Hematopoietic multipotent progenitor cell treated with erythropoietin and hydrocortisone succinate and interleukin-3 and kit ligand, for 6 days (in vitro differentiated cells): Measurements from ENCODE around the gene OR14I1.

Experiments used
- DNase-seq: peaks from one replicate; pipeline ENCODE4 v3.0.0-alpha.2; 2015

The OR14I1 gene

DNA sequence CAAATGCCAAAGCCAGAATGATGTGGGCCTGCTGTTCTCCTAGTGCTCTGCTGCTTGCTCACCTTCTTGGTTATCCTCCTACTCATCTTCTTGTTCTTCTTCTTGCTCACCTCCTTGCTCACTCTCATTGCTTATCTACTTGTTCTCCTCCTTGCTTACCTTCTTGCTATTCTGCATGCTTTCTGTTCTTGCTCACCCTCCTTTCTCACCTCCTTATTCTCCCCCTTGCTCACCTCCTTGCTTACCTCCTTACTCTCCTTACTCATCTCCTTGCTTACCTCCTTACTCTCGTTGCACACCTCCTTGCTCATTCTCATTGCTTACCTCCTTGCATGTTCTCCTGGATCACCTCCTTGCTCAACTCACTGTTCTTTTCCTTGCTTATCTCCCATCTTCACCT, at the start of gene OR14I1:
OR14I1 (minus strand) TSS at position 53 of the 400 bp plus-strand sequence.
- no peak for DNase-seq

DNA sequence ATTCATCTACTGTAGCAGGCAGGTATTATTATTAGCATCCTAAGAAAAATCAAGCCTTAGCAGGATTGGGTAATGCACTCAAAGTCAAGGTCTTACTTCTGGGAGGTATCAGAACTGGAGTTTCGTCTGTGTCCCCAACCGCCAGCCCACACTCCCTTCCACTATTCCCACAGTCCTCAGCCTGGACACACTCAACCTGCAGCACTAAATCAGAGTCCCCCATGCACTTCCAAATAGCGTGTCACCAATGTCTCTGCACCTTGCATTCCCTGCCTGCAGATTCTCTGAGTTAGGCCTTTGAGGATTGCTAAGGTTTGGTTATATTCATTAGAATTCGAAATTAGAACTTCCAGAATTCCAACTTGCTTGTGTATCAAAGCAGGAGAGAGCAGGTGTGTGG, 49.1 kb upstream of the OR14I1 start:
- no peak for DNase-seq

DNA sequence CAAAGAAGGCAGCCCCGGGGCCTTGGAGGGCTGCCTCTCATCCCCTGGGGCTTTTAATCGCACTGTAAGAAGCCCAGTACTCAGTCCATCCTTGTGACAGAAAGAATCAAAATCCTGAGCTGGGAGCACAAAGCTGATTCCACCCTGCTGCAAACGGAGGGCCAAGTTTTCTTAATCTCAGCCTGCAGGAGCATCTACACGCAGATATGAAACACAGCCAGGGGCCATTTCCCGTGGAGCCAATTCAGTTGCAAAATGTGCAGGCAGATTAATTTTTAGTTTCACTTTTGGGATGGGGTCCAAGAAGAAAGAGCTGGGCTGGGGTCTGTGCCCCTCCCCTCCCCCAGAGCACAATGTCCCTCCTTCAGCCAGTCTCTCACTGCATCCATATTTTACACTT, 48.6 kb upstream of the OR14I1 start:
- DNase-seq: peak; percentile 34

DNA sequence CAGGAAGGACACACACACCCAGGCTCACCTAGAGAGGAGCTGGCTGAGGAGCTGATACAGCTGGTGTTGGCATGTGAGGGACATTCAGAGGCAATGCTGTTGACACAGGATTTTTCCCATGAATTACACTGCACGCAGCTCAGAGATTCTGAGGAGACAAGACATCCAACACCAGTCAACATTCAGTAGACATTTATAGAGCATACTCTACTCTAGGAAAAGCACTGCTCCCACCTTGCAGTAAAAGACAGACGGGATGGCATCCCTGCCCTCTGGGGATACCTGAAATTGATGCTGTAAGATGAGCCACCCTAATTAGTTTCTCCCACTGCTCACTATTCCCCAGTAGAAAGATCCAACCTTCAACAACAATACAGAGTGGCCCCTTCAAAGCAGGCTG, 47.9 kb upstream of the OR14I1 start:
- DNase-seq: no peak

DNA sequence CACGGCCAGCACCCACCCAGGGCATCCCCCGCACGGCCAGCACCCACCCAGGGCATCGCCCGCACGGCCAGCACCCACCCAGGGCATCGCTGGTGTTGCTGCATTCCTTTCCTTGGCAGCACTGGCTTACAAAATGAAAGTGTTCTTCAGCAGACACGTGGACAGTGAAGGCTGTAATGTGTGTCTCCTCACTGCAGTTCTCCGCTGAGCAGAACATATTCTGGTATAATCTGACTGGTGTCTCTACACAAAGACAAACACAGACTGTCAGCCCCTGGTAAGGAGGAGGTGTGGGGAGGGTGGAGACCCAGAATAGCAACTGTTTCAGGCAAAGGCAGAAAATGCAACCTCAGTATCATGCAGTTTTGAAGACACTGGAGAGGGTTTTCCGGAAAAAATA, 45.6 kb upstream of the OR14I1 start:
- no peak for DNase-seq

DNA sequence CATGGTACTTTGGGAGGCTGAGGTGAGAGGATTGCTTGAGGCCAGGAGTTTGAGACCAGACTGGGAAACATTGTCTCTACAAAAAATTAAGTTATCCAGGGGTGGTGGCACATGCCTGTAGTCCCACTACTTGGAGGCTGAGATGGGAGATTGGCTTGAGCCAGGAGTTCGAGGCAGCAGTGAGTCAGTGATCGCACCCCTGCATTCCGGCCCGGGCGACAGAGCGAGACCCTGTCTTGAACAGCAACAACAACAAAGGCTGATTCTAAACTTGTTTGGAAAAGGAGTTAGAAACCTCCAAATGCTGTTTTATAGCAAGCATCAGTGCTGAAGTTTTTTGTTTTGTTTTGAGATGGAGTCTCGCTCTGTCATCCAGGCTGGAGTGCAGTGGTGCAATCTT, 38.3 kb upstream of the OR14I1 start:
- no peak for DNase-seq

DNA sequence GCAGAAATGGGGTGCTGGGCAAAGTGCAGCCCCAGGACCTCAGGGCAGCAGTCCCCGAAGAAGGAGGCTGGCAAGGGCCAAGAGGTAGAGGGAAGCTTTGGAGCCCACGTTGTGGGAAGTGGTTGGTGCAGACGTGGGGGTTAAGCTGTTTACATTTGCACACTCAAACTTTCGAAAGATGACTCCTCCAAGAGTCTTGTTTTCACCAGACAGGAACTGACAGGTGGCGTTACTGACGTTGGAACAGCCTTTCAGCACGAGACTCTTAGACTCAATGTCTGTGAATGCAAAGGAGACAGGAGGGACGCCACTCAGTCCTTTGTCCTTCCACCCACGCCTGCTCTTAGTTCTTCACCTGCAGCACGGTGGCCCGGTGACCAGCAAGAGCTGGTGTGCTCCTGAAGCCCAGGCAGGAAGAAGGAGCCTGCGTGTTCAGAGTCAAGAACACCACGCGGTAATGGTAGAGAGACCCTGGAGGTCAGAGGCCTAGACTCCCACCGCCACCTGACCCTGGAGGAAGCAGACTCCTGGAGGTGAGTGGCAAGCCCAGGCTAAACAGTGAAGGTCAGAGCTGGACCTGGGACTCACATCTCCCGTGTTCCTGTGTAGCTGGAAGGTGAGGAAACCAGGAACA, 37.1 kb upstream of the OR14I1 start:
- DNase-seq: no peak

DNA sequence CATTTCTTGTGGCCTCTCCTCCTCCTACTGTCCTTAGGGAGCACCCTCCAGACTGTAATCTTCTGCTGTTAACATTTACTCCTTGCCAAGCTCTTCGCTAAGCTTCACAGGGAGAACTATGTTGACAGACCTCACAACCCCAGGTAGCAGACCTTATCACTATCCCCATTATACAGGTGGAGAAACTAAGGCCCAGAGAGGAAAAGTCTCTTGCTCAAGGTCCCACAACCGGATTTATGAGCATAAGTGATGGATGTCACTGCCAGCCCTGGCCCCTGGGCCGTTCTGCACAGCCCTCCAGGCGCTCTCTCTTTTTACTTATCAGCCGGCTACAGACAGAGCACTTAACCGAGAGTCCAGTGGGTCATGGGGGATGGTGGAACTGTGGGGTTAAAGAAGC, 34.9 kb upstream of the OR14I1 start:
- no peak for DNase-seq

DNA sequence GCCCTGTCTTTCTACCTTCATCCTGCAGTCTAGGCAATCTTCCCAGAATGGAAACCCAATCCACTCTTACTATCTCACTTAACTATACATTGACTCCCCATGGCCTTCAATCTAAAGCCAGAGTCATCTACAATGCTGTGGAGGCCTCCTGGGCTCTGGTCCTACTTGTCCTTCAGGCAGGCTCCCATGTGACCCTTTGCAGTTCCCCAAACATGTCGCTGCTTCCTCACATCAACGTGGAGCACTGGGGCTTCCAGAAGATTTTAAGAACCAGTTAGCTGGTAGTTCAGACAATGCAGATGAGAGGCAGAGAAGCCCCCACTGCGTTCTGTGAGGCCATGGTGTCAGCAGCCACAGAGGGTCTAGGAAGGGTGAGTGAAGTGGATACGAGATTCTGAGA, 34.4 kb upstream of the OR14I1 start:
- DNase-seq: no peak

DNA sequence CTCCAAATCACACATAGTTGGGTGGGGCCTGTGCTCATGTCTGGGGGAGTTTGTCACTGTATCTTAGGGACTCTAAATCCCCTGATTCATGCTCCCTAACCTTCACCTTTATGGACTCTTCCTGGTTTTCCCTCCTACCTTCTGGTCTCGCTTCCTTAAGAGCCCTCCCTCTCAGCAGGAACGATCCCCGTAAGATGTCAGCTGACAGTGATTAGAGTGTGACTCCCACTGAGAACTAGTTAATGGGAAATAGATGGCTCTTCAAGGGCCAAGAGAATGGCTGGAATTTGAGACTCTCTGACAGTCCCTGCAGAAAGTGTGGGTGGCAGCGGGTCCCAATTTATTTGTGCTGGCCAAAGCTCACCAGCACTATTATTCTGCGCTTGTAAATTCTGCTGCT, 31.0 kb upstream of the OR14I1 start:
- DNase-seq: no peak

DNA sequence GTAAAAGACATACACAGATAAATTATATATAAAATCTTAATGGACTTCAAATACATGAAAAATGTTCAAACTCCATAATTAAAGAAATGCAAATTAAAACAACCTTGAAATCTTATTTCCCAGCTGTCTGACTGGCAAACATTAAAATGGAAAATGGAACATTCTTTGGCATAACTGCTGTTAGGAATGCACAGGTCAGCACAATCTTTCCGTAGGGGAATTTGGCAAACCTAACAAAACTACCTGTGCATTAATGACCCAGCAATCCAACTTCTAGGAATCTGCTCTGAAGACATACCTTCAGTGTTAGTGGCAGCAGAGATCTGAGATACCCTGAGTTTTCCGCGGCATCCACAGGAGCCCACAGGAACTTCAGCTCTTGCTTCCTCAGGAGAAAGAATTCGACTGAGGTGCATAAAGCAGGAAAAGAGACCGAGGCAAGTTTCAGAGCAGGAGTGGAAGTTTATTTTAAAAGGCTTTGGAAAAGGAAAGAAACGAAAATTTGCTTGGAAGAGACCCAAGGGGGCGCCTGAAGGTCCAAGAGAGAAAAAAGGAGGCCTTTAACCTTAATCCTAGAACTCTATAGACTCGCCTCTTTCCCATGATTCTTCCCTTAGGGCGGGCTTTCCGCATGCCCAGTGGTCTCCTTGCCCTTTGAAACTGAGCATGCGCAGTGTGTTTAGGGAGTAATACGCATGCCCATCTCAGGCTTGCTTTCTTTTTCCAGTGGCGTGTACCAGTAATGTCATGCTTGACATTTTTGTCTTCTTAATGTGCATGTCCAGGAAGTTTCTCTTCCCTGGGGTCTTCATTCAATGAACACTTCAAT, 28.2 kb upstream of the OR14I1 start:
- no peak for DNase-seq

DNA sequence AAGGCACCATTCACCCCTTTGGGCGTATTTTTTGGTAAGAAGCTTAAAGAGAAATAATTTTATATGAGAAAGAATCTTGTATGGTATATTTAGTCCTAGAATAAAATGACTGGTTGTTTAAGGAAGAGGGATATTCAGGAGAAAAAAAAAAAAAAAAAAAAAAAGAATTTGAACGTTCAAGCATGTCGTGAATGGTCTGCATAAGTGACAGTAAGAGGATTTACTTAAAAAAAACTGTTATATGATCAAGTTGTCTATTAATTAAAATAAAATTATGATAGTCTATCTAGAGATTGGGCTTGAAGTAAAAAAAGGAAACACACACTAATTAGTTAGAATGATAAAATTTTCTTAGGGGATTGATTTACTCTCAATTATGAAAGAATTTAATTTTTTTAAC, 11.7 kb upstream of the OR14I1 start:
- DNase-seq: no peak

DNA sequence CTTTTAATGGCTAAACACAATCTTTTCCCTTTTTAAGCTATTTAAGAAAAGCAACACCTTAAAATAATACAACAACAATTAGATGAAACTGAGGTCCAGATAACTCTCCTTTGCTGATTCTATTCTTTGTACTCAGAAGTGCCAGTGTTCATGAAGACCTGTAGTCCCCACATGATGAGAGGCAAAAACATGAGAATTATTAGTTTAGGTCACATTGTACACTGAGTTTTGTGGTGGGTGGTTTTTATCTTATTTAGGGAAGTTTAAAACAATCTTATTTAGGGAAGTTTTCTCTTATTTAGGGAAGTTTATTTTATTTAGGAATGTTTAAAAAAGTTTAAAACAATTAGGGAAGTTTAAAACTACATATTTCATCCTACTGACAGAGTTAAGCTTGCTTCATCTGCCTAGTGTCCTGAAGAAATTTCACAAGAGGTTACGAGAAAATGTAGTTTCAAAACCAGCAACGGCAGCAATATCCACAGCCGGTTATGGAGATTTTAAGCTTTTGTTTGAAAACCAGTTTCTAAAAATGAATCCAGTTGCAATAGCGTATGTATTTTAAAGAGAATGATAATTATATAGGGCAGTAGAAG, 7.8 kb upstream of the OR14I1 start:
- DNase-seq: peak; percentile 35

DNA sequence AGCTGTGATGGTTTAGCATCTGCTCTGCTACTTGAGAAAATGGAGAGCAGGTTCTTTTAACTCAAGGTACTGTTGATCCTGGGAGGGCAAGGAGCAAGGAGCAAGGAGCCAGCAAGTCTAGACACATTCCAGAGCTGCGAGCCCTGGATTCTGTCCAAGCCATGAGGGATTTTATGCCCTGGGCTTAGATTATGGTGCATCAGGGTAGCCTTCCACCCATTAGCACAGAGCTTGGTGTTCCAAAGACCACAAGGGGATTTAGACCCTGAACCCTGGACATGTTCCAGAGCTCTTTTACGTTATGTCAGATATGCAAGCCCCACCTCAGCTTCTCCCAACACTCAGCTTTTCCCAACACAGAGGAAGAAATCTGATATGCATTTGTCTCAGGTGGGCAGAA, 2.0 kb upstream of the OR14I1 start:
- DNase-seq: no peak

DNA sequence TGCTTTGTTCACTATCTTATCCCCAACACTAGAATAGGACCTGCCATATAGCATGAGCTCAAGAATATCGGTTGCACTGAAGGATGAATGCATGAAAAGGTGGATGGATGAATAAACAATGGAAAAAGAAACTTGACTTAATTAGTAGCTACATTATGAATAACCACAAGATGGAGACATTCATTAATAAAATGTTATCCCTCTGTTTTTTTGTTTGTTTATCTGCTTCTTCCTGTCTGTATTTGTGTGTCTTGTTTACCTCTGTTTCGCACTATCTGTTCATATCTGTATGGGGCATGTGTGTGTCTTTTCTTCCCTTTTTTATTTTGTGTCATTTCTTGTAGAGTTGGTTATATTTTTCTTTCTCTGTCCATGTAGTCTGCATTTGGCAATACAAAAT, 1.1 kb upstream of the OR14I1 start:
- peak; percentile 29 for DNase-seq

DNA sequence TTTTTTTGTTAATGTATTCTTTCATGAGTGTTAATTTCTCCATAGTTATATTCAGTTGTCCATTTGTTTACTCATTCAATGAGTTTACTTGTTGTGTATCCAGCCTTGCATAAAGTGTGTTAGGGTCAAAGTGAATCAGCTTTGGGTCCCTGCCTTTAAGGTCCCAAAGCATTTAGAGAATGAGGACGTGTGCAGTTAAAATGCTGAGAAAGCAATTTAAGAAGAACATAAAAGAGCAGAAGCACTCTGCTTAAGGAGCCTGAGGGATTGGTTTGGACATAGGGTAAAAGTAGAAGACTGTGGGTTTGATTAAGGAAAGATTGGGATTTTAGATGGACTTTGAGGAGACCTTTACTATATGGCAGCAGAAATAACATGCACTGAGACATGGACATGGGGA, 3.5 kb downstream of the OR14I1 start:
- DNase-seq: no peak

DNA sequence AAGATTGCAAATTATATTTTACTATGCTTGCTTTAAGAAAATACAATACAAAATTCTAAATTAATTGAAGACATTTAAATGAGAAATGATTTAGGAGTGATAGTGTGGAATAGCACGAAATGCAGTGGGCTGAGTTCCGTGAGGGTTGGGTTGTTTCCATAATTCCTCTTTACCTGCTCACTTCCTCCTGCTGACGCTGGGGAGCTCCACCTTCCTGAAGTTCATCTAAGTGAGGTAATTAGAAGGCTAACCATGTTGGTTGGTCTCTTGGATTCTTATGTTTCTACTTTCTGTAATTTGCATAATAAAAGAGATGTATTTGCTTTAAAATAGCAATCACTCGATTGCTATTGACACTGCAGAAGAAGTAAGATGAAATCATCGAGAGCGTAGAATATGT, 4.7 kb downstream of the OR14I1 start:
- DNase-seq: no peak

DNA sequence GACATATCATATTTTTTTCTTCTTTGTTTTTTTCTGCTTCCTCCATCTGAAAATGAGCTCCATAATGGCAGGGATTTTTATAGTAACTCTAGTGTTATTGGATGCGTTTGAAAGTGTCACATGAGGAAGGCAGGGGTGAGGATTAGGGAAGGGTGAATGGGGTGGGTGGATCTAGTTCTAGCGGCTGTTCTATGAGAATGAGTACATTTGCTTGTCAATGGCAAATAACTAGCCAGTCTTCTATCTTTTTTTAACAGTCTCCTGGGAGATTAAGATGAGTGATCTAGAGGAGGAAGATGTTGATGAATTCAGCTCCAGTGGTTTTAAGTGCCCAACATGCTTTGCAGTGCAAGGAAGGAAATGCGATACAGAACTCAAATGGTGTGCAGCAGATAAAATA, 5.8 kb downstream of the OR14I1 start:
- DNase-seq: no peak

DNA sequence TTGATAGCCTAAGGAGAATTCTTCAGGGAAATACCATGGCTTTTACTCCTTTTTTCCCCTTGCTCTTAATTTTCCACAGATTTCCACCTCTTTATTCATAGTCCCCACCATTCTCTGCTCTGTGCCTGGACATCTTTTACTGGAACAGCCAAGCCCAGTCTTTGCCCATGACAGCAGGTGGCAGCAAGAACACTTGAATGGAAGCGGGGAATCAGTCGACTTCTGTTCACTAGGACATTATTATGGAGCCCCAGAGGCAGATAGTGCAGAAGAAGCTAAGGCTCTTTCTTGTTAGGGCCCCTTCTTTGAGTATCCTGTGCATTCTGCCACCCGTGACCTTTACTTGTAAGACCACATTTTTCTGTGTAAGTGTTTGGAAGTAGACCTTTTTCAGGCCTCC, 6.3 kb downstream of the OR14I1 start:
- DNase-seq: peak; percentile 65

DNA sequence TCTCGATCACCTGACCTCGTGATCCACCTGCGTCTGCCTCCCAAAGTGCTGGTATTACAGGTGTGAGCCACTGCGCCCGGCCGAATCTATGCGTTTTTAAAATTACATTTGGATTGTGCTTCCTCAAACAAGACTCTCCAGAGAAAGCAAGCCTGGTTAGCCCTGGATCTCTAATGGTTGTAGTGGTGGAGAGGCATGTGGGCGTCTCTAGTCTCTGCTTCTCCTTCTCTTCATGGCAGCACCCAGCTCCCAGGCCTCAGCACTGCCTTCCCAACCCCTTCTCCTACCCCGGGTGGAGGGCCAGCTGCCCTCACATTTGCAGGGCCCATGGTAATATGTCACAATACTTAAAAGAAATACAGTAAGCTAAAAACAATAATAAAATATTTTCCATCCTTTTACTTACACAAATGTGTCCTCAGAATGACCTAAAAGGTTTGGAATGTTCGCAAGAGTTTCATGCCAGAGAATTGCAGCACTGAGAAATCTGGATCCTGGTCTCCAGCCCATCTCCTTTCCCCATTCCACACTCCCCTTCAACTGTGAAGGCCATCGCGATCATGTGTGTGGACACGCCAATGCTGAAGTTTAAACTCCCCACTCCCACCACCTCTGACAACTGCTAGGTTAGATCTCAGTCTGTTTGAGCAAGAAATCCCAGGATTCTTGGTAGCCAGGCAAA, 7.0 kb downstream of the OR14I1 start:
- no peak for DNase-seq

DNA sequence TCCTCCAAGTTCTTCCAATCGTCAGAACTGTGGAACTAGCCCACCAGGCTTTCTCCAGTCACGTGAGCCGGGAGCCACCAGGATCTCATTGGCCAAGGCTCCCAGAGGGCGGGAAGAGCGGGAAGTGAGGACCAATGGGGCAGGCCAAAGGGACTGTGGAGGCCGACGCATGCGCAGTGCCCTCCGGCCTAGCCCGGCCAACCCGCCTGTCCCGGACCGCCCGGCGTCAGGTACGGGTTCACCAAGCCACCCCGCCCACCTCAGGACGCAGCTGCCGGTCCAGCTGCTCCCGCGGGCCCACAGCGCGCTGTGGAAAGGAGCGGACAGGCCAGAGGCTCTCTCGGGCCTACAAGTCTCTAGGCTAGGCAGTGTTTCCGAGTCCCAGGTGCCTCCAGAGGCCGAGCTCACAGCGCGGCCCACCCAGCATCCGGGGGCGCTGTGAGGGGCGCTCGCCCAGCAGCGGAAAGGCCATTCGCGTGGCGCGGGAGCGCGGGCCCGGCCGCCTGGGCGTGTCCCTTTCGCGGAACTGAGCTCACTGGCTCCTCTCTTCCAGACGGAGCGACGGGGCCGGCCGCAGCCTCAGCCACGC, 10.9 kb downstream of the OR14I1 start:
- no peak for DNase-seq

DNA sequence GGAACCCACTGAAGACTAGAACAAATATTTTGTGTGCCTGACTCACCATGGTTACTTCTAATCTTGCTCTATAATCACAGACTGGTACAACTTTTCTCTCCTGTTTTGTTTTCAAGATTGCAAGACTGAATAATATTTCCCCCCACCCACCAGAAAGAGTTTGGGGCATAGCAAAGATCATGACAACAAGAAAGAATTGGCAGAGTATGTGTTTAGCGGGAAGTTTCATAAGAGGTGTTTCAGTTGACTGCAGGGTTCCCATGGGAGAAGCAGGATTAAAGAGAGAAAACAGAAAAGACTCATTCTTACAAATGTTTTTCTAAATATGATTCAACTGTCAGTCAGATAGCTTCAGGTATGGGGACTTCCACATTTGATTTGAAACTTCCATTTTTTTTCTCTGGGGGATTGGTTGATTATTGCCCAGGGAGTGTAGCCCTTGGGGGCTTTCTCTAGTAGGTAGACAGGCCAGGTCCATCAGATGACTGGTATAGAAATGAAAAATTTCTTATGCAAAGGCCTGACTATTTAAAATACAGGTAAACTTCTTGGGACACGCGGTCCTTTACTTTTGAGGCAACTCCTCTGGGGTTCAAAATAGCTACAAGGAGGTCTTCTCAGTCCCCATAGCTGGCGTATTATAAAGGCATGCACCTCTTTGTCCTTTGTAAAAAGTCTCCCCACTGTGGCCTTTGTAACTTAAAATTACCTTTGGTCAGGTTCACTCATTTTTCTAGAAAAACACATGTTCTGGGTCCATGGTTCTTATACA, 13.9 kb downstream of the OR14I1 start:
- no peak for DNase-seq

DNA sequence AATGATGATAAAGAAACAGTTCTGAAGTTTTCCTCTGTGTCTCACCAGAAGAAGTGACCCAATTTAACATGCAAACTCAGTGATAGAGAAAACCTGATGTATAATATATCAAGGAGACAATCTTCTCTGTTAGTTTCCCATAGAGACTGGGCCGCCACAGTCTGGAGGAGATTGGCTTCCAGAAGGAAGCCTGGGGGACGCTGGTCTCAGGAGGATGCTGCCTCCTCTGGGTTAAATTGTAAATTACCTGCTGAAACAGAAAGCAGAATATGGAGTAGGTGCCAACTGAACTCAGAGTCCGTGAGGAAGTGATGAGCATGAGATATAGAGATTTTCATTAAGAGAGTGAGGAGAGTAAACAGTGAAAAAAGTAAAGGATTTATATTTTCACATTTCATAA, 15.8 kb downstream of the OR14I1 start:
- peak; percentile 43 for DNase-seq
